HG02798 (cell line): ENCODE data around the gene ZFAND3.

Source experiments
- ATAC-seq: cut with Tn5 transposase; IDR thresholded peaks from one replicate; pipeline ENCODE4 v1.9.1; 2021; ENCODE audit warnings: mild to moderate bottlenecking; ENCODE audit not compliant: unreplicated experiment, poor library complexity

The ZFAND3 gene

GRCh38 chr6:38192011-38192410 lies 372.5 kb downstream of the ZFAND3 start:
- ATAC-seq = no peak

GRCh38 chr6:38192487-38192886 lies 373.0 kb downstream of the ZFAND3 start:
- no peak for ATAC-seq

GRCh38 chr6:38193051-38193450 lies 373.5 kb downstream of the ZFAND3 start:
- ATAC-seq = no peak

- no peak for ATAC-seq
These were observed 374.2 kb downstream of the ZFAND3 start for GRCh38 chr6:38193481-38194281.

DNA sequence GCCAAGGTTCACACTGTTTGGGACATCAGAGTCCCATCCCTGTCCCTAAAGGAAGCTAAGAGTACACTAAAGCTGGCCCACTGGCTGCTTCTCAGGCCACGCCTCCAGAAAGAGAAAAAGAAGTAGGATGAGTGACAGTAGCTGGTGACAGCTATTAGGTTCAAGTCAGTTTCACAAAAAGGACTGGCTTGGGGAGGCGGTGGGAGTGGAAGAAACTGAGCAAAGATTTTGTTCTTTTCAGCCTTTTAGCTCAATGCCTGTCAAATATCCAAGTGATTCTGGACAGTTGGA lies 374.7 kb downstream of the ZFAND3 start:
- no peak for ATAC-seq

DNA sequence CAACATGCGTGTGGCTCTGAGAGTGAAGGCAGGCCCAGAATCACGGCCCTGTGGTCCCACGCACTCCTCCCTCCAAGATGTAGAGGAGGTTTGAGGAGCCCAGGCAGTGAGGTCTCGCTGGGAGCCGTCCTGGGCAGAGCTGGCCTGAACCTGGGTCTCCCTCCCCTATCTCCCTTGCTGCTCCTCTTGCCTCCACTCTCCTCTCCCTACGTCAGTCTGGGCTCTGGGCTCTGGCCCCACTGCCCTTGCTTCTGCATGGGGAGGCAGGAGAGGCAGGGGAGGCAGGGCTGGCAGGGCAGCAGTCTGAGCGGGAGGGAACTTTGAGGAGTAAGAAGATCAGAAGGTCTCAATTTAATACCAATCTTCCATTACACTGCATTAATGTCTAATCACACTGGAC lies 375.1 kb downstream of the ZFAND3 start:
- no peak for ATAC-seq

DNA sequence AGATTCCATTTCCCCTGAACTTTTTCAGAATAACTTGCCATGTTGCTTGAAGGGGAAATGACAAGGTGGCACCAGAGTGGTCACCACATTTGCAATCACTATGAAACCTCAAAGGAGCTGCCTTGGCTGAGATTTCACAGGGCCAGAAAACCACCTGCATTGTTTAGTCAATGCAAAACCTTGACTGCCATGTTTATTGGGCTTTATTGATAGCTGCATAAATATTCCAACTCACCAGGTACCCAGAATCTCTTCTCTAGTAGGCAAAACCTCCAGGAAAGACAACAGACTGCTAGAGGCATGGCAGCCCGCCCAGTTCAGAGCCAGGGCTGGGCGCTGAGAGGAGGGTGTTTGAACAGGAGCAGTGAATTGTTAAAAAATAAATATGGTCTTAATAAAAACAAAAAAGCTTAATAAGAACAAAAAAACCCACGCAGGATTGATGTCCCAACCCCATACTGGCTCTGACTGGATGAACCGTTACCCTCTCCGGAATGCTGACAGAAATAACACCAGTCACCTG lies 375.6 kb downstream of the ZFAND3 start:
- no peak for ATAC-seq

GRCh38 chr6:38198219-38198618 lies 378.7 kb downstream of the ZFAND3 start:
- no peak for ATAC-seq
